Activated T-cell treated with anti-CD3 and anti-CD28 coated beads for 24 hours (primary cell): Measurements from ENCODE around the gene CEP128.

Experiments used
- DNase-seq: peaks from one replicate; pipeline ENCODE4 v3.0.0-alpha.2; 2020; ENCODE audit warnings: low read depth

CEP128 gene

DNA sequence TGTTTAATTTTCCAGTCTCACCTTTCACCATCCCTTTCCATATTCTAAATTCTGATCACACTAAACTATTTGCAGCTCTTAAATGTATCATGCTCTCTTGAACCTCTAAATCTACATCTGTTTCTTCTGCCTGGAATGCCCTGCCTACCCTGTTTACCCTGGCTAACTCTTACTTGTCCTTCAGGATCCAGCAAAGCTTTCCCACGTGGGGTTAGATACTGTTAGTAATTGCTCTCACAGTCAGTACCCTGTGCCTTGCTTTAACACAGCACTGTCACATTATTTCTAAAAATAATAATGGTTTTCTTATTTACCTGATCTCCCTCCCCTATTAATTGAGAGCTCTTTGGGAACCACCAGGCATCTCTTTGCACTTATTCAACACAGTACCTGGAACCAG is 333.0 kb downstream of the CEP128 start:
- no peak for DNase-seq

DNA sequence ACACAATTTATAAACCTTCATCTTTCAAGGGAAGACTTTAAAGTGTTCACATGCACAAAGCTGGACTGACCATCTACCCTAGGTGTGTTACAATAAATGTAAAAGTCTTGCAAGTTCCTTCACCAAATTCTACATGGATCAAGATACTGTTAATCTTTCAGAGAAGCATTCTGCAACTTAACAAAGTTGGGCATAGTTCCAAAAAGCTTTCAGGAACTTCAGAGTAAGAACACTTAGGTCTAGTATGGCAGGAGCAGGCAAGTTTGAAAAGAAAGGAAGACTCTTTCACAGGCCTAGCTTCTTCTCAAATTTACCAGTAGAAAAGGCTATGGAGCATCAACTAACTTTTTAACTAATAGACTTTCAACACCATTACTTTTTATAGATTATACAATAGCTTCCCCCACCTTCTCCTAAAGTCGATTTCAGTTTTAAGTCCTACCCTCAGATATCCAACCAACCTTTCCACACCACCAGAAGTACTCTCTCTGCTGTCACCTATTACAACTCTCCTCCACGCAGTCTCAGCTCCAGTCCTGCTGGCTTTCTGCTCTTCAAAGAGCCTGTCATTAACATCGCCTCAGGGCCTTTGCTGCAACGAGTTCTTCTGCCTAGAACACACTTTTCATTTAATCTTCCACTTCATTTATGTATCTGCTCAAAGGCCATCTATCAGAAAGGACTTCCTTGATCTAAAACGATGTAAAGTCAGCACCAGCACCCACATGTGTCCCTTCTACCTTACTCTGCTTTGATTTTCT is 333.9 kb downstream of the CEP128 start:
- no peak for DNase-seq

DNA sequence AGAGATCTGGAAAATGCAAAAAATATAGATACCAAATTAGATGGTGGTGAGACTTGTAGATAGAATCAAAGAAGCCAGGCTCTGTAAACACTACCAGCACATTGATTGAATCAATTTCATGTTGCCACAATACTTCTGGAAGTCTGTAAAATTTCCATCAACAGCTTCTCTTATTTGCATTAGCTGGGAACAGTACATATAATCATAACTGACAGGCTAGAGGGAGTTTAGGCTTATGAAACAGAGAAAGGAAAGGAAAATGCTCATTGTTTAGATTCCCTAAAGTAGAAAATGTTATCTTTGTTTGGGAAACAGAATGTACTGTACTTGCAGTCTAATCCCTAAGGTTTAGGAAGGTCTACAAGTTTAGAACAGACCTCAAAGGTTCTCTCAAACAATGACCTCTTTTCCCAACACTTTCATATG is 335.2 kb downstream of the CEP128 start:
- no peak for DNase-seq

DNA sequence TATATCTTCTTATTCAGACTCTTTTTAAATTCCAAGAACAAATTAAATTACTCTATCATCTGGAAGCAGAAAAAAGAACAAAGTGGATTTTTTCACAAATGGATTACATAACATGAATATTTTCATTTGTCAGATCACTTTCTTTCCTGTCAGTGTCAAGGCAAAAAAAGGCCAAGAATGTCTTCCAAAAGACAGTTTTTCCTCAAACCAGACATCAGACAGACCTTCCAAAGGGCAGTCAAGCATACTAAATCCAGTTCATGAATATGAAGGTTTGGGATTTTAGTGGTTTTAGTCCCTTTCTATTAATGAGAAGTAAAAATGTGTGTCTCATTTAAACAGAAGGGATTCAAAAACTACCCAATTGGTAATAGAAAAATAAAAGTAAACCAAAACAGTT is 336.0 kb downstream of the CEP128 start:
- no peak for DNase-seq

DNA sequence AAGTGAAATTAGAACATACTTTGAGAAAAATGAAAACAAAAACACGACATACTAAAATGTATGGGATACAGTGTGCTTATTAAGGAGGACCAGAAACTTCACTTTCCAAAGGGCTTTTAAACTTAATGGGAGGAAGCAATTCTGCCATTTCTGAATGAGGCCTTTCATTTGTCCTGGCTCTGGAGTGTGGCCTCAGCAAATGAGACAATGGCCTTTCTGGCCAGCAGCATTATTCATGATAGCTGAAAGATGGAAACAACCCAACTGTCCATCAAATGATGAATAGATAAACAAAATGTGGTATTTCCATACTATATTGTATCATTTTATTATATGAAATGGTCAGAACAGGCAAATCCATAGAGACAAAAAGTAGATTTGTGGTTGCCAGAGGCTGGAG is 338.6 kb downstream of the CEP128 start:
- no peak for DNase-seq

DNA sequence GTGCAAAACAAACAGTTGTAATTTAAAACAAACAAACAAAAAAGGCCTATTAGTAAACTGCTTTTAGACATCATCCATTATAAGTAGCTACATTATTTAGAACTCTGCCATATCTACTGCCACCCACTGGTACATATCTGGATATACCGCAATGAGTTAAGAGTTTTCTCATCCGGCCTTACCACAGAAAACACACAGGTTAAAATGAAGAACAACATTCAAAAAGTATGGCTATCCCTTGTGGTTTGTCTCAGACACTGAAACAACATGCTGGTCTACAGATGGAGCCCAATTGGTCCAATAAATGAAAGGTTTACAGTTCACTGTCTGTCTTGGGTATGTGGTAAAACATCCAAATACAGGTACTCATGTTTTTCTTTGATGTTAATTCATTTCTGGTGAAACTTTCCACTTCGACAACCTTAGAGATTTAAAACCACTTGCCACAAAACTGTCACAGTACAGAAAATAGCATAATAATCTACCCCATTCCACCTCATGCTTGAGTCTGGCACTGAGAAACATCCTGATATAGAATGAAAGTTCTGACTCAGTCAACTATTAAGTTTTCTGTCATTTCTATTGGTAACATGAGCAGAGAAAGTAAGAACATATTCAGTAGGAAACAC is 354.3 kb downstream of the CEP128 start:
- DNase-seq = no peak

DNA sequence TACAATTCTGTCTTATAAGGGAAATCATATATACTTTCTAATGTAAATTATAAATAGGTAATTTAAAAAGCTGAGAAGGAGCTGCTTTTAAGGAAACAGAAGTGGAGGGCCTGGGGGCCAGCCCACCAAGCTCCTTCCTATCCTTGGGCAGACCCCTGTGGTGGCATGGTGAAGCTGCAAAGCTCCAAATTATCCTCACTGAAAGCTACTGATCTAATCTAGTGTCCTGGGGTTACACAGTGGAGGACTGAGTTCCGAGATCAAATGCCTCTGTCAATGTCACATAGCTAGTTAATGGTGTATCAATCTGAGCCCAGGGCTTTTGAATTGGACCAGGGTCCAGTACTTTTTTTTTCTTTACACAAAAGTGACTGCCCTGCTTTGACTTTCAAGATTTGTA is 355.4 kb downstream of the CEP128 start:
- no peak for DNase-seq

DNA sequence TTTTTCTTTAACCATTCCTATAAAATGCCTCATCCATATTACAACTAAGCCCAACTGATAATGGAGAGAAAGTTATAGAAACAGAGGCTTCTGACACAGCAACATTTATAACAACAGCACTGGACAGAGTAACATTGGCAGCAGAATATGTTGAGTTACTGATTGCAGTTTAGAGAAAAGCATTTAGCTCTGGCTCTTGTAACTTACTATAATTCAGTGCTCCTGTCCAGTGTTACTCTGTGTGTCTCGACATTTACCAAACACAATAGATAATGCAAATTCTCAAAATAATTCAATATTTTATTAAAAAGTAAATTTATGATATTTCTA is 356.1 kb downstream of the CEP128 start:
- DNase-seq = no peak

DNA sequence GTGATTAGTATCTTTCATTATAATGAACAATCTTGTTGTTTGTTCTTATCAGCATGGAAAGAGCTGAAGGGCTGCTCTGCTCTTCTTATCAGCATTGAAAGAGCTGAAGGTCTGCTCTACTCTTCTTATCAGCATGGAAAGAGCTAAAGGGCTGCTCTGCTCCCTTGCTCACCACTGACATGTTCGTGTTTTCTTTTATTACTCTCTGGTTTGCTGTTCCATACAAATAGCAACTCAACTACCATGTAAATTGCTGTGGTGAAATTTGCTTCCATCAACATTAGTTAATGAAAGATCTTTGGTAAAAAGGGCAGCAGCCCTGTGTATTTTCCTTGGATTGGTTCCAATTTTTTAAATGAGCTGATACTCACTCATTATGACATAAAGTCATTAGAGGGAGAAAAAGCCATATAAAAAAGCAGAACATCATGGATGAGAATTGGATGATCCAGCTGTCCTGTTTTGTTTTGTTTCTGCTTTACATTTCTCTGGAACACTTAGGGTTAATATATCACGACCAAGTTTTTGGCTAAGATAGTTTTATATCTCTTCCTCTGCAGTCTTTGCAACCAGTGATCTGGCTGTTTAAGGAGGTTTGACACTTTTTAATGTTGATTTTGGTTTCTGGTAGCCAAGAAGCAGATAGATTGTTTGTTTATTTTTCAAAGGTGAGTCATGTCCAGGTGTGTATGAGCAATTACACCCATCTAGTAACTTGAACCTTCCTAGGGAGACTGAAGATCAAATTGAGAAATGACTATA is 356.6 kb downstream of the CEP128 start:
- no peak for DNase-seq

DNA sequence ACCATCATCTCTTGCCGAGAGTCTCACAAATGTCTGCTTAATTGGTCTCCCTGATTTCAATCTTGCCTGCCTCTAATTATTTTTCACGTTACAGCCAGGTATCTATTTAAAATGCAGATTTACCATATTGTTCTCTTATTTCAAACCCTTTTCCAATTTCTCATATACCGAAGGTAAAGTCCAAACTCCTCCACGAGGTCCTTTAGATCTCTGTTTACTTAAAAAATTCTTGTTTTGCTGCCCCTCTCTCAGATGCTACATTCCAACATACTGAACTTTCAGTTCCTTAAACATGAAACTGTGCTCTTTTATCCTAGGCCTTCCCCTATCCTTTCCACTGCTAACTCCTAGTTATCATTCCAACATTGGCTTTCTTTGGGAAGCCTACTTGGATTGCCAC is 363.9 kb downstream of the CEP128 start:
- DNase-seq = no peak

DNA sequence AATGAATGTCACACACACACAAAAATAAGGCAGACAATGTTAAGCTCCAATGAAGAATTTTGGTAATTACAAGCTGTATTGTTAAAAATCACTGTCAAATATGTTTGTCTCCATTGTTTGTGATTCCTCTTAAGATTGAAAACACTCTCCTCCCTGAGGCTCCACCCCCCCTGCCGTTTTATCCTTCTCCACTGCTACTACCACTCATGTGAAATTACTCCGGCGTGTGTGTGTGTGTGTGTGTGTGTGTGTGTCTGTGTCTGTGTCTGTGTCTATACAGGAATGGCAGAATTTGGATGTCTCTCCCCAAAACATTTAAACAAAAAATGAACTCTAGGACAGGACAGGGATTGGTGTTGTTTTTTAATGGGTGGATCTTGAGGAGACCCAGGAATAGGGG is 365.1 kb downstream of the CEP128 start:
- no peak for DNase-seq

DNA sequence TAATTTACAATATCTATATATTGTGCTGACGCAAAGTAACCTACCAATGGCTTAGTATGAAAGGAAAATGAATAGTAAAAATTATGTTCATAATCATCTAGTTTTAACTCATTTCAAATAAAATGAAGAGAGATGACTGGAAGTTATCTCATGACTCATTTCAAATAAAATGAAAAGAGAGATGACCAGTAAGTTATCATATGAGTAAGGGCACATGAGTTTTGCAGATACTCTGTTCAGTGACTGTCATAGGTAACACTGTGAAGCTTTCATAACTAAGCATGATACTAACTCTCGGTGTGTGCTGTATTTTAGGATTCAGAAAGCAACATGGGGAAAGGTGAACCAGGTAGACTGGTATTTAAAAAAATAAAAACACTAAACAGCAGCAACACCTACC is 365.8 kb downstream of the CEP128 start:
- DNase-seq = no peak

DNA sequence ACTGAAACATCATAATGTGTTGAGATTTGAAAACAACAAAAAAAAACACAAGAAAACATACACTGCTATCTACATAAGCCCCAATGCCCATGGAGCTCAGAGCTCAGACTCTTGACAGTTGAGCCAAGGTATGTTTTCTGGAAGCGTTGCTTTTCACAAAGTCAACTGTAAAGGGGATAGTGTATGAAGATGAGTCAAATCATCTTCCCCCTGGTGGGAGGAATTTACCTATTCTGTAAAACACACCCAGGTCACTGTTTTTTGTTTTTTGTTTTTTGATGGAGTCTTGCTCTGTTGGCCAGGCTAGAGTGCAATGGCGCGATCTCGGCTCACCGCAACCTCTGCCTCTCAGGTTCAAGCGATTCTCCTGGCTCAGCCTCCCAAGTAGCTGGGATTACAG is 368.9 kb downstream of the CEP128 start:
- no peak for DNase-seq

DNA sequence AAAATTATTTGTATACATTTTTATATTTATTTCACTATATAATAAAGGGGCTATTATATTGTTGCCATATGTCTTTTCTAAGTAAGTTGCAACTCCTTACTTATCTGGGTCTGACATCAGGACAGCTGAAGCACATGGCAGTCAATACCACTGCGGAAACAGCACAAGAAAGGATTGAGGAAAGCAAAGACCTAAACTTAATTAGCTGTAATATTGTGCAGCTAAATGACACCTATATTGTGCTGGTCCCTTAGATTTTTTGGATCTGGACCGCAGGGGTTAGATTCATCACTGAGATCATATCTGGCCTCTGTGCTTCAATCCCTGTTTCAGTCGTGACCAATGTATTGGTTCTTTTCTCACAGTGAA is 370.6 kb downstream of the CEP128 start:
- no peak for DNase-seq

DNA sequence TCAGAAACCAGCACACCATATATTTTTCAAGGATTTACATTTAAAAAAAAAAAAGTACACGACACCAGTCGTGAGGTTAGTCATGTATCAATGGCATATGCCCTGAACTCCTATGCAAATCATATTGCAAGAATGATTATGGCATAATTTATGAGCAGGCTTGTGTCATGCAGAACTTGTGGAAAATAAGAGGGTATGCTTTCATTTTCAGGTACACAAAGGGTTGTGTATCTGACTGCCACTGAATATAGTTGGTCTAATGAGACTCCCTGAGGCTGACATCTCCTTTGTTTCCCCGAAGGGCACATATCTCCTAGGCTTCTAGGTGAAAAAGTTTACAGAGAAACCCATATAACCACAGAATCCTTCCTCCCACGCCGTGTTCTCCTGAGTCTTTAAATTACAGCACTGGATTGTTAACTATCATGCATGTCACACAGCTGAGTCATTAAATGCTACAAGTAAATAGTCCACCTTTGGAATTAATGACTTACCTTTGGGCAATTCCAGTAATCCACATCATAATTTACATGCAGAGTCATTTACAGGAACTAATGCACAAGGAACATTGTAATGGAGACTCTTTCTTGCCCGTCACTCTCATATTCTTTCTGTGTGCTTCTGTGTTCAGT is 373.5 kb downstream of the CEP128 start:
- no peak for DNase-seq

DNA sequence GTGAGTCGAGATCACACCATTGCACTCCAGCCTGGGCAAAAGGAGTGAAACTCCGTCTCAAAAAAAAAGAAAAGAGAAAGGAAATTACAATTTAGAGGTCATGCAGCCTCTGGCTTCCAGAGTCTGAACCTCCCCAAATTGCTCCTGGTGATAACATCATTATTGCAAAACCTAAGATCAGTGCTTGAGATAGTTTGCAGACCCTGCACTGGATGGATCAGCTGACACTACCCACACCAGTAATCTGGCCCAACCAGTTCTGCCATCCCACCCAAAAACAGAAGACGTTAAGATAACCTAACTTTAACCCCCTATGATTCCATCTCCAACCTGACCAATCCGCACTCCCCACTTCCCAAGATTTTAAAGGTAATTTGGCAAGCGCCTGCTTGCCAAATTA is 376.5 kb downstream of the CEP128 start:
- DNase-seq = no peak

DNA sequence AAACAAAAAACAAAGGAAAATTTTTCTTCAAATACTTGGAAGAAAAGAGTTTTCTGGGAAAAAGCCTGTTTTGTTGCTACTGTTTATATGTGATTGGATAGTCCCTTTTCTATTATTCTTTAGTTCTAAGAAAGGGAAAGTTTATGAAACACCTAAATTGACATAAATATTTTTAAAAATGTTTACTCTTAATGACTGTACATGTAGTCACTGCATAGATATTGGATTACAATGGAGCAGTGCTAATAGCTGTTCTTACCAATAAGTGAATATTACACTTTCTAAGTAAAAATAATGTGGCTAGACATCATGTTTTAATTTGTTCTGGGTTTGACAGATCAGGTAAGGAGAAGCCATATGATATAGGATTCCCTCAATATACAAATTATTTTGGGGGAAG is 377.5 kb downstream of the CEP128 start:
- DNase-seq = no peak

DNA sequence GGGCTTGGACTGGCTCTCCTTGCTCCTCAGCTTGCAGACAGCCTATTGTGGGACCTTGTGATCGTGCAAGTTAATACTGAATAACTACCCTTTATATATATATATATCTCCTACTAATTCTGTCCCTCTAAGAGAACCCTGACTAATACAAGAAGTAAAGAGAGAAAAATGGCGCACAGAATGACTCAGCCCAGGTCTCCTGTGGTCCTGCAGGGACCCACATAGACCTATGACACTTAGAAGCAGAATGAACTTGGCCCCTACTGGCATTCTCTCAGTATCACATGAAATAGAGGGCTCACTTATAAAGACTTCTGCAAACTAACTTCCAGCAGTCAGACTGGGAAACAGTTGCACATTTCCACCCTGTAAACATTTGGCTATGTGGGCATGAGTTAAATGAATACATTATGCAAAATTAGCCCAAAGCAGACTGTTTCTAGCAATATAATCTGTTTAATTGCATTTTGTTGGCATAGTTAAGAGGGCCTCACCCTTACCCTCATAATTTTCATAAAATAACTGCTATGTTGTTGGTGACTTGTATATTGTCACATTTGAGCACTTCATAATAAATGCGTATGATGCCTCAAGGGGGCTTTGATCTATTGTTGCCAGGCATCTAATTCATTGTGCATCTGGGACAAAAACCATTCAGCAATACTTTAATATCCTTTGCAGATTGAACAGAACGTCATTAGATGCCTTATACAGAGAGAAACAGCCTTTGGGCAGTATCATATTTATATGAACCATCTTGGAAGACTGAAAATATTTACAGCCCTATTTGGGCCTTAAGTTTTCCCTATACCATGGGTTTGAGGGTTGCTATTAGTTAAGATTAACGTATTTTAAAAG is 380.5 kb downstream of the CEP128 start:
- DNase-seq = no peak

DNA sequence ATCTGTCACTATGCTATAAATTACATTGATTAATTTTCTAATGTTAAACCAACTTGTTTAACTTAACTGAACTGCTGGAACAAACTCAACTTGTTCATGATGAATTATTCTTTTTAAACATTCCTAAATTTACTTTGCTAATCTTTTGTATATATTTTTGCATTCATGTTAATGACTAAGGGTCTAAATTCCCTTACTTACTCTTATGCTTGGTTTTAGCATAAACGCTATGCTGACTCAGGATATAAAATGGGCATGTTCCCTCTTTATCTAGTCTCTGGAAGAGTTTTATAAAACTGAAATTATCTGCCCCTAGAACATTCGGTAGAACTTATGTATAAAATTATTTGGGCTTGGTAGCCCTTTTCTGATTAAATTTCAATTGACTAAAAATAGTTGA is 387.4 kb downstream of the CEP128 start:
- DNase-seq = no peak

DNA sequence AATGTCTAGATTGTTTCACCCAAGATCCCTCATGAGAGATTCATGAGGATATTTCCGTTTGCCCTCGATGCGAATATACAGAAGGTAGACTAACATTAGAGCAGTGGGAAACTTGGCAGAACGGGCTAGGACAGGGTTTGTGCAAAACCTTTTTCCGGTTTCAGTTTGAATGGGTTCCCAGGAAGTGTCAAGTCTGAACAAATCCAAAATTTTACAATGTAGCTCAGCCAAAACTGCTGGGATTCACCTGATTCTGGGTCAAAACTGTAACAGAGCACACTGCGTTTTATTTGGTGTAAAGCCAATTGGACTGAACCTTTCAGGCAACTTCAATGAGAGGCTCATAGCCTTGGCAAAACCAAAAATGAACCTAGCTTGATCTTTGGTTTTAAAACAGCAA is 392.4 kb downstream of the CEP128 start:
- DNase-seq = no peak

DNA sequence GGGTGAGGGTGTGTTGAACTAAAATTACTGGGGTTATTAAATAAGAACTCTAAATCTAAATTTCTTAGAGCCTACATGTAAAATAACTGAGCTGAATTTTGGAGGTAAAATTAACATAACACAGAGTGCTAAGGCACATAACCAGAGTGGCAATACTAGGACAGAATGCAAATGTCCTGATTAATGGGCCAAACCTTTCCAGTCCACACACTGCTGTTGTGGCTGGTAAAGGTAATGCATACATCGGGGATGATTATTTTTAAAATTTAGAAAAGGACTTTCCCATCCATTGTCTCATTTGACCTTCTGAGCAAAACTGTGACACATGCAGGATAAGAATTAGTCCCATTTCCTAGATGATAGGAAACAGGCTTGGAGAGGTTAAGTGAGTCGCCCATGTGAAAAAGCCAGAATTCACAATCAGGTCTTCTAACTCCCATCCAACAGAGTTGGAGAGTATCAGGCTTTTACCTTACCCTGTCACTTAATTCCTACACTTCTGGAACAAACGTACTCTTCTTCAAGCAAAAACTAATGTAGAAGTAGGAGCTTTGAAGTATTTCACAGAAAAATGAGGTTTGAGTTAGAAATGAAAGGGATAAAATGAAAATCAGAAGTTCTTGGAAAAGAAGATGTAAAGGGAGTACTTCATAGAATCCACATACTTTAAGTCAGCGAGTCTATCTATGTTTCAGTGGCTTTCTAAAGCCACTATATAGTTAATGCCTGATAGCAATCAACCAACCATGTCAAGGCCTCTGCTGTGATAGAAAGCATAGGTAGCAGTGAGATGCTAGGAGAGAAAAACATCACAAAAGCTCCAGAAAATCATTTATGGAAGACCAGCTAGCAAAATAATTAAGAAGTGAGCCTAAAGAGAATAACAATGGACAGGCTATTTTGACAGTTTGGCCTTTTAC is 395.3 kb downstream of the CEP128 start:
- no peak for DNase-seq
